Measurements from ENCODE around the gene RAVER1. TPM values are rescaled to one million over a fixed set of nuclear protein-coding genes. Genes with fewer than 3 reads are reported as not detected.

Gene RAVER1
- total RNA-seq, 1 donor from 2014 or later, result 11.3 TPM

DNA sequence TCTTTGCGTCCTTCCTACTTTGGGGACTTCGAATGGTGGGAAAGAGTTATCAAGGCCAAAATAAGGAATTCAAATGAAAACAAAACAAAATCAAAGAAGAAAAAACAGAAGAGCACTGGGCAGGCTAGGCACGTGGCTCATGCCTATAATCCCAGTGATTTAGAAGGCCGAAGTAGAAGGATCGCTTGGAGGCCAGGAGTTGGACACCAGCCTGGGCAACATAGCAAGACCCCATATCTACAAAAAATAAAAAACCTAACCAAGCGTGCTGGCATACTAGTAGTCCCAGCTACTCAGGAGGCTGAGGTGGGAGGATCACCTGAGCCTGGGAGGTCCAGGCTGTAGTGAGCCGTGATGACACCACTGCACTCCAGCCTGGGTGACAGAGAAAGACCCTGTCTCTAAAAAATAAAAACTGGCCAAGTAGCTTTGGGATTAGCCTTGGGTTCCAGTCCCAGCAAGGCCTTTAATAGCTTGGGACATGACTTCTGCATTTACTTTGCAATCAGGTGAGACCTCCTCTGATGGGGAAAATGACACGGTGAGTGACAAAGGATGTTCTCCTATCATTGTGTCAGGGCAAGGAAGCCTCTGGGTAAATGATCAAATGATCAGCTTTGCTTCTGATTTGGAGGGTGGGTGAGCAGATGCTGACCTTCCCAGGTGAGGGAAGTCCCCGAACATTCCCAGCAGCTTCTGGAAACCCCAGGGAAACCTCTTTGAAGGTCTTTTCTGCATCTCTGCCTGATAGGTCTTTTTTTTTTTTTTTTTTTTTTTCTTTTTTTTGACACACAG is 55.3 kb downstream of the RAVER1 start:
- no peak for DNase-seq (ENCODE audit: low spot score)
- no peak for ATAC-seq

DNA sequence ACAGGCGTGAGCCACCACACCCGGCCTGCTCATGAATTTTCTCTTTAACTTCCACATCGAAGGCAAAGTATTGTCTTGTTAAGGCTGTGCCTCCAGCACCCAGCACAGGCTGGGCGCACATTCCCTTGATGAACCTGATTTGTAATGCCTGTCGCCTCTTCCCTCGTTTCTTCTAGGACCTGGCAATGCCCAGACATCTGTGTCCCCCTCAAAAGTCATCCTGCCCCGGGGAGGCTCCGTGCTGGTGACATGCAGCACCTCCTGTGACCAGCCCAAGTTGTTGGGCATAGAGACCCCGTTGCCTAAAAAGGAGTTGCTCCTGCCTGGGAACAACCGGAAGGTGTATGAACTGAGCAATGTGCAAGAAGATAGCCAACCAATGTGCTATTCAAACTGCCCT is 58.7 kb downstream of the RAVER1 start:
- DNase-seq (ENCODE audit: low spot score), result no peak
- ATAC-seq, result no peak

DNA sequence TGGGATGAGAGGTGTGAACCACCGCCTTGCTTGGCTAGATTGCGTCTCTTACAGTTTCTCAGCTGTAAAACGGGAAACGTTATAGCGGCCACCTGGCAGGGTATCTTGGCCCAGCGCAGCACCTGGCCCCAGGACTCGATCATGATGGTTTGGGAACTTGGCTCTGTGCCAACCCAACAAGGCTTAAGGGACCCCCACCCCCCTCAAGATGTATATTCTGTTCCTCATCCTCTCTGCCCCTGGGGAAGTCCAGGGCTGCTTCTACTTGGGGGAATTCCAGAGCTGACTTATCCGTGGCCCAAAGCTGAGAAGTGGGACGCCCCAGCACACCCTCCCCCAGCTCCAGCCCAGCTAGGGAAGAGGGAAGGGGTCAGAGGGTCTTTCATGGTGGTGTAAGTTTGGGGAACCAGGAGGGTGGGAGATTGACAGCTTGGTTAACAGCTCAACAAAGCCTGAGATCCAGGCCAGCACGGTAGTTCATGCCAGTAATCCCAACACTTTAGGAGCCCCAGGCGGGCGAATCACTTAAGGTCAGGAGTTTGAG is 61.7 kb downstream of the RAVER1 start:
- DNase-seq (ENCODE audit: low spot score) (no peak), ATAC-seq (no peak)

DNA sequence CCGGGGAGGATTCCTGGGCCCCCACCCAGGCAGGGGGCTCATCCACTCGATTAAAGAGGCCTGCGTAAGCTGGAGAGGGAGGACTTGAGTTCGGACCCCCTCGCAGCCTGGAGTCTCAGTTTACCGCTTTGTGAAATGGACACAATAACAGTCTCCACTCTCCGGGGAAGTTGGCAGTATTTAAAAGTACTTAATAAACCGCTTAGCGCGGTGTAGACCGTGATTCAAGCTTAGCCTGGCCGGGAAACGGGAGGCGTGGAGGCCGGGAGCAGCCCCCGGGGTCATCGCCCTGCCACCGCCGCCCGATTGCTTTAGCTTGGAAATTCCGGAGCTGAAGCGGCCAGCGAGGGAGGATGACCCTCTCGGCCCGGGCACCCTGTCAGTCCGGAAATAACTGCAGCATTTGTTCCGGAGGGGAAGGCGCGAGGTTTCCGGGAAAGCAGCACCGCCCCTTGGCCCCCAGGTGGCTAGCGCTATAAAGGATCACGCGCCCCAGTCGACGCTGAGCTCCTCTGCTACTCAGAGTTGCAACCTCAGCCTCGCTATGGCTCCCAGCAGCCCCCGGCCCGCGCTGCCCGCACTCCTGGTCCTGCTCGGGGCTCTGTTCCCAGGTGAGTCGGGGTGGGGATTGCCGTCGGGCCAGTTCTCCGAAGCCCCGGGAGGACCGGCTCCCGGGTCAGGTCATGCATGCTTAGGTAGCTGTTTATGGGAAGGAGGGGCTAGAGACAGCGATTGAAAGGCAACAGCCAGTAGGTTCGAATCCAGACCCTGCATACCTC is 62.5 kb downstream of the RAVER1 start, which contains the start of gene ICAM1:
Gene ICAM1 (plus strand): TSS at position 505 of the 779 bp plus-strand sequence. CDS start 40 bp downstream, at position 545.
- ATAC-seq, result peak; percentile 76
- peak; percentile 86 for DNase-seq (ENCODE audit: low spot score)

DNA sequence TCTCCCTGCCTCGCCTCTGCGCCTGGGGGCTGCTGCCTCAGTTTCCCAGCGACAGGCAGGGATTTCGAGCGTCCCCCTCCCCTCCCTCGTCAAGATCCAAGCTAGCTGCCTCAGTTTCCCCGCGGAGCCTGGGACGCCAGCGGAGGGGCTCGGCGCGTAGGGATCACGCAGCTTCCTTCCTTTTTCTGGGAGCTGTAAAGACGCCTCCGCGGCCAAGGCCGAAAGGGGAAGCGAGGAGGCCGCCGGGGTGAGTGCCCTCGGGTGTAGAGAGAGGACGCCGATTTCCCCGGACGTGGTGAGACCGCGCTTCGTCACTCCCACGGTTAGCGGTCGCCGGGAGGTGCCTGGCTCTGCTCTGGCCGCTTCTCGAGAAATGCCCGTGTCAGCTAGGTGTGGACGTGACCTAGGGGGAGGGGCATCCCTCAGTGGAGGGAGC is 63.1 kb downstream of the RAVER1 start:
- DNase-seq (ENCODE audit: low spot score) (peak; percentile 76), ATAC-seq (peak; percentile 64)

DNA sequence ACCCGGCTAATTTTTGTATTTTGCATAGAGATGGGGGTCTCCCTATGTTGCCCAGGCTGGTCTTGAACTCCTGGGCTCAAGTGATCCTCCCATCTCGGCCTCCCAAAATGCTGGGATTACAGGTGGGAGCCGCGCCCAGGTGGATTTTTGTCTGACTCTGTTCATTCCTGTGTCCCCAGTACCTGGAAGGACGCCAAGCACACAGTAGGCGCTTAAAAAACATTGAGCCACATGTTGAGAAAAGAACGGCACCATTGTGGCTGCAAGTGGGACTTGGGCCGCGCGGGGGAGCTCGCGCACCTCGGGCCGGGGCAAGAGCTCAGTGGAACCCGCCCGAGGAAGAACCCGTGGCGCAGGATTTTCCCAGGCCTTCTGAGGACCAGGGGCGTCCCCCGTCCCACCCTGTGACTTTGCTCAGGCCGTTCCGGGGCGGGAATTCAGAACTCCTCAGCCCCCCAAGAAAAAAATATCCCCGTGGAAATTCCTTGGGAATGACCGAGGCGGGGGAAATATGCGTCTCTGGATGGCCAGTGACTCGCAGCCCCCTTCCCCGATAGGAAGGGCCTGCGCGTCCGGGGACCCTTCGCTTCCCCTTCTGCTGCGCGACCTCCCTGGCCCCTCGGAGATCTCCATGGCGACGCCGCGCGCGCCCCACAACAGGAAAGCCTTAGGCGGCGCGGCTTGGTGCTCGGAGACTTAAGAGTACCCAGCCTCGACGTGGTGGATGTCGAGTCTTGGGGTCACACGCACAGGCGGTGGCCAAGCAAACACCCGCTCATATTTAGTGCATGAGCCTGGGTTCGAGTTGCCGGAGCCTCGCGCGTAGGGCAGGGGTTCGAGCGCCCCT is 63.8 kb downstream of the RAVER1 start:
- ATAC-seq, result peak; percentile 82
- DNase-seq (ENCODE audit: low spot score), result peak; percentile 86

DNA sequence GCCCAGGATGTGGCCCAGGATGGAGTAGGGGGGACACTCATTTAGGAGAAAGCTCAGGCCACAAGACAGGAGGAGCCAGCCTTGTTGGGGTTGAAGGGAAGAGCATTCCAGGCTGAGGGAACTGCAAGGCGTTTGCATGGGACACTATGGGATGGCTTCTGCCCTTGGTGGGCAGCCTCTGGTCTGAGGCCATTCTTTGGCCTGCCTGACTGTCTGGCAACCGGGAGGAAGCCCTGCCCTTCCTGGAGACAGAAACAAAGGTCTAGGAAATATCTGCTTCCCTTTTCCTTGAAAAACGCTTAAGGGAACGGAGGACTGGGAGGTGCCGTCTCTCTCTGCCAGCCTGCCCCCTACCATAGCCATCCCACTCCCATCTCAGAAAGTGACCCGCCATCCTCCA is 65.3 kb downstream of the RAVER1 start:
- ATAC-seq (no peak), DNase-seq (ENCODE audit: low spot score) (no peak)

DNA sequence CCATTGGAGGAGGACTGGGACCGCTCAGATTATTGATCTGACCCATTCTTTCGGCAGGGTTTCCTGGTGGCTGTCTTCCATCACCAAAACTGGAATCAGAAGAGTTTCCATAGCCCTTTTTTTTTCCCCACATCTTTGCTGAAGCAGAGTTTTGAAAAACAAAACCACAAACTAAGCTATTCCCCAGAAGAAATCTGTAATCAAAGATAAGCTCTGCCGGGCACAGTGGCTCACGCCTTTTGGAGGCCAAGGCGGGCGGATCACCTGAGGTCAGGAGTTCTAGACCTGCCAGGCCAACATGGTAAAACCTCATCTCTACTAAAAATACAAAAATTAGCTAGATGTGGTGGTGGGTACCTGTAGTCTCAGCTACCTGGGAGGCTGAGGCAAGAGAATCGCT is 66.6 kb downstream of the RAVER1 start:
- no peak for ATAC-seq
- DNase-seq (ENCODE audit: low spot score), result no peak

Other genes with a start within 250 kb of the RAVER1 start
- 72.7 TPM for gene SHFL, start 247.2 kb downstream of the RAVER1 start, total RNA-seq
- 17.9 TPM for gene ANGPTL6, start 230.9 kb downstream of the RAVER1 start, total RNA-seq
- gene PPAN, start 227.2 kb downstream of the RAVER1 start, total RNA-seq, result 13.0 TPM
- 6.6 TPM for gene P2RY11, start 221.8 kb downstream of the RAVER1 start, total RNA-seq
- 84.6 TPM for gene EIF3G, start 213.6 kb downstream of the RAVER1 start, total RNA-seq
- gene DNMT1, start 138.6 kb downstream of the RAVER1 start, total RNA-seq, result 21.5 TPM
- 1.9 TPM for gene S1PR2, start 102.2 kb downstream of the RAVER1 start, total RNA-seq
- gene MRPL4, start 81.3 kb downstream of the RAVER1 start, total RNA-seq, result 43.3 TPM
- gene ICAM1, start 62.4 kb downstream of the RAVER1 start, total RNA-seq, result 5.9 TPM
- 0.15 TPM for gene ICAM4, start 46.6 kb downstream of the RAVER1 start, total RNA-seq
- gene ICAM5, start 43.6 kb downstream of the RAVER1 start, total RNA-seq, result 0.30 TPM
- gene ZGLP1, start 23.7 kb downstream of the RAVER1 start, total RNA-seq, result 4.2 TPM
- gene FDX2, start 17.5 kb downstream of the RAVER1 start, total RNA-seq, result 11.0 TPM
- gene ICAM3, start 6.1 kb upstream of the RAVER1 start, total RNA-seq, result 38.6 TPM
- 78.8 TPM for gene TYK2, start 47.0 kb upstream of the RAVER1 start, total RNA-seq
- 49.4 TPM for gene CDC37, start 70.0 kb upstream of the RAVER1 start, total RNA-seq
- 1.7 TPM for gene PDE4A, start 87.0 kb upstream of the RAVER1 start, total RNA-seq
- 59.6 TPM for gene KEAP1, start 169.8 kb upstream of the RAVER1 start, total RNA-seq
- gene S1PR5, start 183.9 kb upstream of the RAVER1 start, total RNA-seq, result 0.30 TPM
- 11.6 TPM for gene ATG4D, start 210.4 kb upstream of the RAVER1 start, total RNA-seq
- gene KRI1, start 232.5 kb upstream of the RAVER1 start, total RNA-seq, result 10.4 TPM
- 1.3 TPM for gene CDKN2D, start 235.4 kb upstream of the RAVER1 start, total RNA-seq

All from left lobe of liver (tissue), 2 donors.